ENCODE measurements around the gene SNTG2. TPM values are rescaled to one million over a fixed set of nuclear protein-coding genes. Genes with fewer than 3 reads are reported as not detected.

The SNTG2 gene
- total RNA-seq, 4 donors from 2014 or later, result 9.0 to 44.6 (median 30.8) TPM

GRCh38 chr2:939936-940601, 10.6 kb upstream of the SNTG2 start:
- H3K27me3 ChIP-seq, result no peaks in the 10 kb centered on the region
- no peak for DNase-seq (ENCODE audit: low spot score in 2 of 2)

DNA sequence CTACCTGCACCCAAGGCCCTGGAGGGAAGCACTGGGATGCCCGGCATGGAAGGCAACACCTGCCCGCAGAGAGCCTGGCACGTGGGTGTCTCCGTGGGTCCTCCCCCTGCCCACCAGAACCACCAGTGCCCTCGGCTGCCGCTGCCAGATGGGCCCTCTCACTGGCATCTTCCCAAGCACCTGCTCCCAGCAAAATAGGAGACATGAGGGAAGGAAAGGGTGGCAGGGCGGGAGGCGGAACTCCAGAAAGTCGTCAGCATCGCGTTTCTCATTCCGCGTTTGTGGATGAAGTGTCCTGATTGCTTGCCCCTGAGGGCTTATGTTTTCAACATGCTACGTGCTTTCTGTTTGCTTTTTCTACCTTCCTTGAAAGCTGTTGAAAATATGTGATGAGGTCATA, 8.8 kb upstream of the SNTG2 start:
- Histone ChIP-seq H3K27ac (no peak overlapping the region), H3K4me3 (no peak overlapping the region), H3K4me1 (no peaks in the 10 kb centered on the region), H3K27me3 (no peaks in the 10 kb centered on the region), H3K9me3 (peaks cover 0 to 13% (median 0%) of the 10 kb centered on the region in 4 donors), H3K36me3 (no peaks in the 10 kb centered on the region)
- WGBS, 2 donors, result 61 to 70% methylated on average over 14 of the region's 14 CpGs
- DNase-seq (ENCODE audit: low spot score in 2 of 2), result no peak
- TF ChIP-seq EP300 (IDR thresholded peaks at IDR 0.05) (no peak), POLR2A (IDR thresholded peaks at IDR 0.05) (no peak), CTCF (IDR thresholded peaks at IDR 0.05) (no peak)

More at GRCh38 chr2:939936-940601, 10.6 kb upstream of the SNTG2 start:
- Histone ChIP-seq H3K9me3 (peaks cover 0 to 13% (median 0%) of the 10 kb centered on the region in 4 donors), H3K27ac (no peak overlapping the region), H3K4me3 (no peak overlapping the region), H3K4me1 (no peaks in the 10 kb centered on the region), H3K36me3 (no peaks in the 10 kb centered on the region)
- 58 to 66% methylated on average over 8 of the region's 8 CpGs for WGBS, 2 donors
- TF ChIP-seq EP300 (IDR thresholded peaks at IDR 0.05) (peak in 1 of 2 donors; percentile 40), CTCF (IDR thresholded peaks at IDR 0.05) (no peak)

- Histone ChIP-seq H3K27ac (no peak overlapping the region), H3K36me3 (no peaks in the 10 kb centered on the region), H3K4me3 (no peak overlapping the region), H3K27me3 (peaks cover 0 to 4% of the 10 kb centered on the region in 2 donors), H3K9me3 (peaks cover 0 to 13% (median 0%) of the 10 kb centered on the region in 4 donors), H3K4me1 (no peaks in the 10 kb centered on the region)
- no peak for DNase-seq (ENCODE audit: low spot score in 2 of 2)
- TF ChIP-seq CTCF (IDR thresholded peaks at IDR 0.05) (no peak), EP300 (IDR thresholded peaks at IDR 0.05) (no peak), POLR2A (IDR thresholded peaks at IDR 0.05) (no peak)
- WGBS, 2 donors, result 84 to 86% methylated on average over 10 of the region's 10 CpGs
Observed at GRCh38 chr2:942775-943460, 7.7 kb upstream of the SNTG2 start.

DNA sequence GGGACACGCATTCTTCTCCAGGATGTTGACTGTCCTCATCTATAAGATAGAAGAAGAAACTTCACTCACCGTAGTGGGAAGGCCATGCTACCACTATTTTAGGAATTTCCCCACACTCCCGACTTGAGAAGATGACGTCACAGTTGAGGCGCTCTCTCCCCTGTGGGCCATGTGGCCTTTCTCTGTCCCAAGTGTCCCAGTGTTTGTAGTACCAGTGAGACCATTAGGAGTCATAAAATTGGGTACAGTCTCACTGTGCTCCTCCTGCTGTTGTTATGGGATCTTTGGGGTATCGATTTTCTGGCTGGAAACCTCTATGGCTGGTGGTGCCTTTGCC, 7.2 kb upstream of the SNTG2 start:
- no peak for DNase-seq (ENCODE audit: low spot score in 2 of 2)
- H3K4me3 ChIP-seq, result no peak overlapping the region
- H3K27ac ChIP-seq, result no peak overlapping the region
- H3K27me3 ChIP-seq, result peaks cover 0 to 9% of the 10 kb centered on the region in 2 donors
- no peaks in the 10 kb centered on the region for H3K36me3 ChIP-seq
- peaks cover 0 to 13% (median 0%) of the 10 kb centered on the region in 4 donors for H3K9me3 ChIP-seq
- no peak for TF ChIP-seq POLR2A (IDR thresholded peaks at IDR 0.05)
- TF ChIP-seq CTCF (IDR thresholded peaks at IDR 0.05), result no peak
- no peak for TF ChIP-seq EP300 (IDR thresholded peaks at IDR 0.05)
- WGBS, 2 donors, result 91 to 96% methylated on average over 6 of the region's 6 CpGs
- no peaks in the 10 kb centered on the region for H3K4me1 ChIP-seq

DNA sequence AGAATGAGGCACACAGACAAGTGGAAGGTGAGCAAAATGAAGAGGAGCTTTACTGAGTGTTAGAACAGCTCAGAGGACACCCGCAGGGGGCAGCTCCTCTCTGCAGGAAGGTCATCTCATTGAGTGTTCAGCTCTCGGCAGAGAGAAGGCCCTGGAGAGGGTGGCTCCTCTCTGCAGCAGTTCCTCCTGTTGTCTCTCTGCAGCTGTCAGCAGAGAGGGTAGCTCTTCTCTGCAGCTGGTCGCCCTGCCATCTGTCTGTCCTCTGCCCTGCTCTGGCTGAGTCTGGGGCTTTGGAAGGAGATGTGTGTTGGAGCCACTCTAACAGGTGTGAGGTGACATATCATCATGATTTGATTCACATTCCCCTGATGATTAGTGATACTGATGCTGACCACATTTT, 6.8 kb upstream of the SNTG2 start:
- TF ChIP-seq CTCF (IDR thresholded peaks at IDR 0.05), result no peak
- TF ChIP-seq EP300 (IDR thresholded peaks at IDR 0.05), result no peak
- TF ChIP-seq POLR2A (IDR thresholded peaks at IDR 0.05), result no peak
- WGBS, 2 donors, result 70 to 90% methylated on average over 3 of the region's 3 CpGs
- H3K9me3 ChIP-seq, result peaks cover 0 to 13% (median 0%) of the 10 kb centered on the region in 4 donors
- no peaks in the 10 kb centered on the region for H3K36me3 ChIP-seq
- no peak overlapping the region for H3K27ac ChIP-seq
- H3K27me3 ChIP-seq, result peaks cover 0 to 13% of the 10 kb centered on the region in 2 donors
- no peak for DNase-seq (ENCODE audit: low spot score in 2 of 2)
- no peak overlapping the region for H3K4me3 ChIP-seq
- no peaks in the 10 kb centered on the region for H3K4me1 ChIP-seq

Data from tibial nerve (tissue), 4 donors.